Left renal cortex interstitium (tissue), 4 donors: Measurements from ENCODE around the gene KRT8. TPM values are rescaled to one million over a fixed set of nuclear protein-coding genes. Genes with fewer than 3 reads are reported as not detected.

Source experiments
- DNase-seq, 4 donors: peaks; one replicate each; pipeline ENCODE4 v3.0.0-alpha.2; 2013; ENCODE audit warnings: low read depth in 4 of 4, low spot score in 2 of 4, missing footprints in 1 of 4
- polyA plus RNA-seq, 4 donors: library from polyadenylated mRNA; unstranded; fragments of 120-200 nt; gene quantifications; one replicate each; pipeline ENCODE4 v1.2.1, GENCODE V29; 2013; ENCODE audit not compliant: insufficient read length in 4 of 4

KRT8 gene
- polyA plus RNA-seq, 4 donors = 212 to 262 (median 238) TPM

- no peak for DNase-seq
Observed at GRCh38 chr12:52926596-52927234, 21.8 kb upstream of the KRT8 start.

- no peak for DNase-seq
Observed at GRCh38 chr12:52925717-52926595, 21.1 kb upstream of the KRT8 start.

GRCh38 chr12:52924764-52925716 lies 20.2 kb upstream of the KRT8 start:
- DNase-seq = no peak

- DNase-seq = no peak
Observed at GRCh38 chr12:52921488-52922165, 16.8 kb upstream of the KRT8 start.

GRCh38 chr12:52920937-52921336 lies 16.1 kb upstream of the KRT8 start:
- DNase-seq = no peak

GRCh38 chr12:52918784-52919183 lies 13.9 kb upstream of the KRT8 start:
- no peak for DNase-seq

- DNase-seq = no peak
Observed at GRCh38 chr12:52918351-52918750, 13.5 kb upstream of the KRT8 start.

- no peak for DNase-seq
Observed at GRCh38 chr12:52917800-52918199, 12.9 kb upstream of the KRT8 start.

- DNase-seq = no peak
Observed at GRCh38 chr12:52916216-52916615, 11.3 kb upstream of the KRT8 start.

- DNase-seq = no peak
Observed at GRCh38 chr12:52915637-52916036, 10.8 kb upstream of the KRT8 start.

GRCh38 chr12:52914576-52915121 lies 9.8 kb upstream of the KRT8 start:
- DNase-seq = no peak

GRCh38 chr12:52913431-52913821 lies 8.6 kb upstream of the KRT8 start:
- DNase-seq = no peak

- no peak for DNase-seq
Observed at GRCh38 chr12:52912711-52913430, 8.0 kb upstream of the KRT8 start.

GRCh38 chr12:52910248-52910883 lies 5.5 kb upstream of the KRT8 start:
- no peak for DNase-seq

- DNase-seq = no peak
Observed at GRCh38 chr12:52909796-52910195, 4.9 kb upstream of the KRT8 start.

GRCh38 chr12:52909331-52909730 lies 4.5 kb upstream of the KRT8 start:
- no peak for DNase-seq

- DNase-seq = no peak
Observed at GRCh38 chr12:52907092-52907810, 2.4 kb upstream of the KRT8 start.

GRCh38 chr12:52906191-52906601 lies 1.3 kb upstream of the KRT8 start:
- no peak for DNase-seq
